Omental fat pad (tissue), 4 donors: ENCODE measurements around the gene TMEM178B. TPM values are rescaled to one million over a fixed set of nuclear protein-coding genes. Genes with fewer than 3 reads are reported as not detected.

Source experiments
- ATAC-seq: fragments of 150-250 bp; one replicate; pipeline ENCODE4 v1.9.1; 2016; ENCODE audit warnings: mild to moderate bottlenecking, moderate library complexity; ENCODE audit not compliant: low FRiP score
- DNase-seq: peaks from one replicate; pipeline ENCODE4 v3.0.0-alpha.2; 2019; ENCODE audit warnings: low spot score
- CTCF ChIP-seq, 3 donors: fragments of 450-650 bp; IDR thresholded peaks; one replicate each; pipeline ENCODE4 v1.5.1; 2016 to 2017; ENCODE audit warnings: antibody characterized with exemption in 3 of 3, mild to moderate bottlenecking in 3 of 3, moderate library complexity in 2 of 3
- total RNA-seq, 4 donors: library from RNA; depleted of rRNA; stranded (reverse); fragments of >200 nt; gene quantifications; one replicate each; pipeline ENCODE4 v1.1.0, GENCODE V29; 2016

TMEM178B gene
- total RNA-seq, 4 donors from 2014 or later, result 0.50 to 1.3 (median 0.81) TPM

- DNase-seq (no peak), ATAC-seq (no peak)
- TF ChIP-seq CTCF (IDR thresholded peaks at IDR 0.05), result no peak
These were observed 336.6 kb downstream of the TMEM178B start for GRCh38 chr7:141410353-141411000.

- DNase-seq (no peak), ATAC-seq (no peak)
- no peak for TF ChIP-seq CTCF (IDR thresholded peaks at IDR 0.05)
These were observed 337.3 kb downstream of the TMEM178B start for GRCh38 chr7:141411133-141411532.

- no peak for TF ChIP-seq CTCF (IDR thresholded peaks at IDR 0.05)
- no peak for DNase-seq
- no peak for ATAC-seq
These were observed 342.1 kb downstream of the TMEM178B start for GRCh38 chr7:141415999-141416398.

GRCh38 chr7:141416650-141417270 lies 342.9 kb downstream of the TMEM178B start:
- no peak for ATAC-seq
- TF ChIP-seq CTCF (IDR thresholded peaks at IDR 0.05), result no peak
- DNase-seq, result no peak

GRCh38 chr7:141417506-141417905 lies 343.6 kb downstream of the TMEM178B start:
- no peak for ATAC-seq
- no peak for TF ChIP-seq CTCF (IDR thresholded peaks at IDR 0.05)
- no peak for DNase-seq

- no peak for ATAC-seq
- TF ChIP-seq CTCF (IDR thresholded peaks at IDR 0.05), result no peak
- DNase-seq, result no peak
These were observed 344.2 kb downstream of the TMEM178B start for GRCh38 chr7:141418066-141418465.

- DNase-seq, result no peak
- TF ChIP-seq CTCF (IDR thresholded peaks at IDR 0.05), result no peak
- no peak for ATAC-seq
These were observed 347.4 kb downstream of the TMEM178B start for GRCh38 chr7:141421306-141421705.
